Measurements from ENCODE around the gene ZNF8.

The ZNF8 gene

DNA sequence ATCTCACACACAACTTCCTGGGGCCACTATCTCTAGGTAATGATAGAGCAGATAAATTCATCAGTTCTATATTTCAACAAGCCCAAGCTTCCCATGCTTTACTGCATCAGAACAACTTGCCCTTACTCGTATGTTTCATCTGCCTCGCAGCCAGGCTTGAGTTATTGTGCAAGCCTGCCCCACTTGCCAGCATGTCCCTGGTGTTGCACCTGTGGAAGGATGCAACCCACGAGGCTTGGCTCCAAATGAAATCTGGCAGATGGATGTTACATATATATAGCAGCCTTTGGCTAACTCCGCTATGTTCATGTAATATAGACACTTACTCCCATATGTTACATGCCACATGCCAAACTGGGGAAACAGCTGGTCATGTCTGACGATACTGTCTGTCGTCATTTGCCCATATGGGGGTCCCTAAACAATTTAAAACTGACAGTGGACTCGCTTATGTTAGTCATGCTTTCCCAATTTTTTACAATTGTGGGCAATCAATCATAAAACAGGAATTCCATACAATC lies 32.6 kb downstream of the ZNF8 start:
- H3K4me3 Mint-ChIP-seq: no peak overlapping the region

DNA sequence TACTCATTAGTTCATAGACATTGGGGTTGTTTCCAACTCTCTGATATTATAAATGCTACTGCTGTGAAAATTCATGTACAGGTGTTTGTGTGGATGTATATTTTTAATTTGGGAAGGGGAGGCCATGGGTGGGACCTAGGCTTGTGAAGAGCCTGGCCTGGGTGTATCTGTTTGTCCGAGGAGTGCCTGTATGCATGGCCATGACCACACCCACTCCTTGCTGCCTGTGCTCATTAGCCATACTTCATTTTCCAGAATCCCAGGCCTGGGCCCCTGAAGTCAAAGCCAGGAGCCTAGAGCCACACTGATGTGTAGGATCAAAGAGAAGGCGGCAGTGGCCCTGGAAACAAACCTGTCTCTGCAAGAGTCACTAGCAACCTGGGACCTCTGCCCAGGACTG lies 36.8 kb downstream of the ZNF8 start:
- no peak for DNase-seq
- H3K9me3 Mint-ChIP-seq: no peaks in the 10 kb centered on the region
- no peak for ATAC-seq
- H3K4me3 Mint-ChIP-seq: no peak overlapping the region
- peaks cover 4% of the 10 kb centered on the region for H3K4me1 Mint-ChIP-seq
- H3K27ac Mint-ChIP-seq: no peak overlapping the region
- no peaks in the 10 kb centered on the region for H3K27me3 Mint-ChIP-seq

More for the DNA sequence above, 32.6 kb downstream of the ZNF8 start:
- H3K4me1 Mint-ChIP-seq: peaks cover 43% of the 10 kb centered on the region
- DNase-seq (no peak), ATAC-seq (no peak)
- H3K9me3 Mint-ChIP-seq: no peaks in the 10 kb centered on the region
- H3K27me3 Mint-ChIP-seq: no peaks in the 10 kb centered on the region
- no peak overlapping the region for H3K27ac Mint-ChIP-seq

DNA sequence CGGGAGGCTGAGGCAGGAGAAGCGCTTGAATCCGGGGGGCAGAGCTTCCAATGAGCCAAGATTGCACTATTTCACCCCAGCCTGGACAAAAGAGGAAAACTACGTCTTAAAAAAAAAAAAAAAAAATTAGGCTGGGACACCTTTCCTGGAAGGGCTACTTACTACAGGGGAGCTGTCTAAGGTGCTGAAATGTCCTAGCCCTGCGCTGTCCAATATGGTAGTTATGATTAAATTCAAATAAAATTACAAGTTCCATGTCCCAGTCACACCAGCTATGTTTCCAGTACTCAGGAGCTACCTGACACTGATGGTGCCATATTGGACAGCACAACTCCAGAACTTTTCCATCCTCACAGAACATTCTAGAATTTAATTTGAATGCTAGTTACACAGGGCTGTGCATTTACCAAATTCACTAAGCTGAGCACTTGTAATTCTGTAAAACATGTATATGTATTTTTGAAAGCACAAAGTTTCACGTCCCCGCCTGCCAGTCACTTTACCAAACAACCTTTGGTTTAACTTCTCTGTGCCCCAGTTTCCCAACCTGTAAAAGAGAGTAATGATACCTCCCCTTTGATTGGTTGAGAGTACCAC lies 38.8 kb downstream of the ZNF8 start:
- Mint-ChIP-seq H3K4me3 (no peak overlapping the region), H3K27me3 (no peaks in the 10 kb centered on the region), H3K27ac (no peak overlapping the region), H3K4me1 (no peaks in the 10 kb centered on the region), H3K9me3 (no peaks in the 10 kb centered on the region)
- ATAC-seq (no peak), DNase-seq (no peak)

DNA sequence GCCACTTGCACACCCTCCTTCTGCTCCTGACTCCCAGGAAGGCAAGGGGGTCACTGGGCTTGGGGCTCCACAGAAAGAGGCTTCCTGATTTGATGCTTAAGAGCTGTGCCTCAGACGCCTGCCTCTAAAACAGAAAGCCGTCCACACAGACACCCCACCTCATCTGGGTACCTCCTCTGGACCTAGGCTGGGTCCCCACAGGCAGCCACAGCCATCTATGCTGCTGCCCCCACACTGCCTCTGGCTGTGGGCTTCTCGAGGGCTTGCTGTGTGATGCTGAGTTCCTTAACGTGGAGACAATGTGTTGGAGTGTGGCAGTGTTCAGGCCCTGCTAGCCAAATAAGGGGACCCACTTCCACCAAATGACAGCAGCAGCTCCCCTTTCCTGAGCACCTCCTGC lies 39.5 kb downstream of the ZNF8 start:
- H3K27ac Mint-ChIP-seq: no peak overlapping the region
- no peaks in the 10 kb centered on the region for H3K27me3 Mint-ChIP-seq
- no peaks in the 10 kb centered on the region for H3K4me1 Mint-ChIP-seq
- H3K4me3 Mint-ChIP-seq: no peak overlapping the region
- no peak for DNase-seq
- no peak for ATAC-seq
- H3K9me3 Mint-ChIP-seq: no peaks in the 10 kb centered on the region

DNA sequence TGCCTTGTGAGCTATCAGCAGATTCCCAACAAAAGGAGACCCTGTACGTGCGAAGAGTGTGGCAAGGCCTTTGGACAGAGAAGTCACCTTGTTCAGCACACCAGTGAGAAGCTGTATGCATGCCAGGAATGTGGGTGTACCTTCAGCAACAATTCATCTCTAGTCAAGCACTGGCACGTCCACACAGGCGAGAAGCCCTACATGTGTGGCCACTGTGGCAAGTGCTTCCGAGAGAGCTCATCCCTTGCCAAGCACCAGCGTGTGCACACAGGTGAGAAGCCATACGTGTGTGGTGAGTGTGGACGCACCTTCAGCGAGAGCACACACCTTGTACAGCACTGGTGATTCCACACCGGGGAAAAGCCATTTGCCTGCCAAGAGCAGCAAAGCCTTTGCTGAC lies 40.5 kb downstream of the ZNF8 start:
- Mint-ChIP-seq H3K9me3 (no peaks in the 10 kb centered on the region), H3K27ac (no peak overlapping the region), H3K27me3 (no peaks in the 10 kb centered on the region), H3K4me1 (no peaks in the 10 kb centered on the region), H3K4me3 (no peak overlapping the region)
- ATAC-seq: no peak
- DNase-seq: no peak

DNA sequence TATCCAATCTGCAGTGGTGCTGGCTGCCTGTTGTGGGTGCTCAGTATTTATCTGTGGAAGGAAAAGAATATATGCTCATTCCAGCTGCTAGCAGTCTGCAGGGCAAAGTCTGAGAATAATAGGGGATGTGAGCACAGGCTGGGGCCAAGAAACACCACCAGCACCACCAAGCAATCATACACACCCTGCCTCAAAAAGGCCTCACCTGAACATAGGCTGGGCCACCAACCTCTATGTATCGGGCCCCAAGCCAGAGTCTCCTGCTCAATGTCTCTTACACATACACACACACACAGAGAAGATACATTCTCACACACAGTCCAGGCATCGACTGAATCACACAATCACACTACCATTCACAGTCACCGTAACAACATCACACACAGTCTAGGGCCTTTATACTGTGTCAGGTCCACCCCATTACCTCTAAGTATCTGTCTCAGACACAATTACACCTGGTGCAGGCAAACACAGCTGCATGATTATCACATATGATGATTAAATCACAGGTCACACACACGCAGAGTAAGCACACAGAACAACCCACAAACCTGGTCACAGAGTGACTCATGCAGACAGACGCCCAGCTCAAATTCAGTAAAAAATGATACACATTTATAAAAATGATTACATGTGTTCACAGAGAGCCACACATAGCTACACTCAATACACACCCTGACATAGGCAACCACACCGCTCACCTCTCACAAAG lies 46.7 kb downstream of the ZNF8 start:
- H3K4me1 Mint-ChIP-seq: peaks cover 9% of the 10 kb centered on the region
- H3K9me3 Mint-ChIP-seq: no peaks in the 10 kb centered on the region
- no peak overlapping the region for H3K27ac Mint-ChIP-seq
- DNase-seq (no peak), ATAC-seq (no peak)
- no peak overlapping the region for H3K4me3 Mint-ChIP-seq
- no peaks in the 10 kb centered on the region for H3K27me3 Mint-ChIP-seq

DNA sequence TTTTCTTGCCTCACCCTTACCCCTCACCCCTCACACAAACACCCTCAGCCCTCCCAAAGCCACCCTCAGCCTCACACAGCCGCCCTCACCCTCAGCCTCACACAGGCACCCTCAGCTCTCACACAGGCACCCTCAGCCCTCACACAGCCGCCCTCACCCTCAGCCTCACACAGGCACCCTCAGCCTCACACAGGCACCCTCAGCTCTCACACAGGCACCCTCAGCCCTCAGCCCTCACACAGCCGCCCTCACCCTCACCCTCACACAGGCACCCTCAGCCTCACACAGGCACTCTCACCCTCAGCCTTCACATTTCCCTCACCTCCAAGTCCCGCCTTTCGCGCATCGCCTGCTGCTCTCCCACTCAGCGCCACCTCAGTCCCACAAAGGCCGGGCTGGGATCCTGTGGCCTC lies 47.8 kb downstream of the ZNF8 start:
- peaks cover 9% of the 10 kb centered on the region for H3K4me1 Mint-ChIP-seq
- DNase-seq (no peak), ATAC-seq (peak; percentile 67)
- no peak overlapping the region for H3K27ac Mint-ChIP-seq
- H3K4me3 Mint-ChIP-seq: no peak overlapping the region
- H3K27me3 Mint-ChIP-seq: no peaks in the 10 kb centered on the region
- H3K9me3 Mint-ChIP-seq: no peaks in the 10 kb centered on the region

DNA sequence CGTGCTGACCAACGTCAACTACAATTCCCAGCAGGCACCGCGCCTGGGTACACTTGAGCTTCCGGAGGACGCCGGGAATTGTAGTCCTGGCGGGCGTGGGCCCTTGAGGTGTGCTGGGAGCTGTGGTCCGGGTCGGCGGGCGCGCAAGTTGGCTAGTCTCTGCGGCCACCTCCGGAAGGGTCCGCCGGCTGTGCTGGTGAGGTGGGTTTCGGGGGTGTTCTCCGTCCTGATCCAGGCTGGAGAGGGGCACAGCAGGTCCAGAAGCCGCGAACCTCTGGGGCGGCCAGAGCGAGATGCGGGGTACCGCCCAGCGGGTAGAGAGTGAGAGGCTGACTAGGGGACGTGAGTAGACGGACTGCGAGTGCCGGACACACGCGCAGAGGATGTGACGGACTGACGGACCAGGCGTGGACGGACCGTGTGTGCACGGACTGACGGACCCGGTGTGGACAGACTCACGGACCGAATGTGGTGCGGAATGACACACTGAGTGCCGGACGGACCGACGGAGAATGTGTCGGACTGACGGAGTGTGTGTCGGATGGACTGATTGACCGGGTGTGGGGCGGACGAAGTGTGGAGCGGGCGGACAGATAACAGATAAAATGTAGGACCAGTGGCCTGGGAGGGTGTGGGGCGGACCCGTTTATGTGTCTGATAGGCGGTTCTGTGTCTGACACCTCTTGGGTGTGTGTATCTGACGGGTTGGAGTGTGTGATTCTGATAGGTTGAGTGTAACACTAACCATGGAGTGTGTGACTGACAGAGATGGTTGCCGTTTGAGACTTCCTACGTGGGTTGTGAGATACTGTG lies 48.4 kb downstream of the ZNF8 start, which contains the start of gene ZSCAN22:
TSS of gene ZSCAN22 (plus strand) at position 81 of the 813 bp plus-strand sequence. CDS start 7,809 bp downstream, outside the sequence.
- Mint-ChIP-seq H3K4me3 (no peak within 1 kb of the TSS), H3K4me1 (peaks cover 9% of the 10 kb centered on the region), H3K27me3 (no peaks in the 10 kb centered on the region), H3K27ac (no peak within 1 kb of the TSS), H3K9me3 (no peaks in the 10 kb centered on the region)
- ATAC-seq (peak; percentile 93), DNase-seq (peak; percentile 82 to 87)

DNA sequence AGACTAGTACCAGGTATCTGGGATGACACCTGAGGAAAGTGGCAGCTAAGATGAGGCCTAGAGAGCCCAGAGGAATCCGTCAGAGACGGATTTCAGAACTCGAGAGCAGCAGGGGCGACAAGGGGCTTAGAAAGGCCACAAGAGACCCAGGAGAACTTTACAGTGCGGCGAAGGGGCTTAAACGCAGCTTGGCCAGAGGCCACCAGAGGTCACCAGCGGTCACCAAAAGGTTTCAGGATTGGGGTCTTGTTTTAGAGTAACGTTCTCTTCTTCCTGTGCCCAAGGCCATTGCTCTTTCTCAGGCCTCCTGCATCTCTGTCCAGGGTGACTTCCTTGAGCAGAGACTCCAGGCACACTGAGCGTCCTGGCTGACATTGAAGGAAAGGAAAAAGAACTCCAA lies 50.2 kb downstream of the ZNF8 start:
- peaks cover 9% of the 10 kb centered on the region for H3K4me1 Mint-ChIP-seq
- ATAC-seq (no peak), DNase-seq (peak; percentile 20 to 43)
- H3K27ac Mint-ChIP-seq: no peak overlapping the region
- no peaks in the 10 kb centered on the region for H3K27me3 Mint-ChIP-seq
- H3K4me3 Mint-ChIP-seq: no peak overlapping the region
- H3K9me3 Mint-ChIP-seq: no peaks in the 10 kb centered on the region

DNA sequence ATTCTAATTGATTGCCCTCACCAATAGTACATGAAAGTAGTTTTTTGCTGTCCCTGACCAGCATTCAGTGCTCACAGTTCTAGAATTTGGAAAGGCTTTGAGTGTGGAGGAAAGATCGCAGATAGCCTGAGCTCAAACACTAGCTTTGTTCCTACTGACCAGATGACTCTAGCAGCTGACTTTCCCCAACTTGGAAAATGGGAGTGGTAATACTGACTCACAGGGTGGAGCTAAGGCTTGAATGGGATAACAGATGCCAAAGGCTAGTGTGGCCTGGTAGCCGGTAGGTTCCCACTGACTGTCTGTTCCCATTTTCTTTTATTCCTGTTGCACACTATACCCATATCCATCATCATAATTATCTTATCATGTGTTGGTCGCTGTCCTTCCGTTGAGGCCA lies 51.7 kb downstream of the ZNF8 start:
- no peaks in the 10 kb centered on the region for H3K9me3 Mint-ChIP-seq

DNA sequence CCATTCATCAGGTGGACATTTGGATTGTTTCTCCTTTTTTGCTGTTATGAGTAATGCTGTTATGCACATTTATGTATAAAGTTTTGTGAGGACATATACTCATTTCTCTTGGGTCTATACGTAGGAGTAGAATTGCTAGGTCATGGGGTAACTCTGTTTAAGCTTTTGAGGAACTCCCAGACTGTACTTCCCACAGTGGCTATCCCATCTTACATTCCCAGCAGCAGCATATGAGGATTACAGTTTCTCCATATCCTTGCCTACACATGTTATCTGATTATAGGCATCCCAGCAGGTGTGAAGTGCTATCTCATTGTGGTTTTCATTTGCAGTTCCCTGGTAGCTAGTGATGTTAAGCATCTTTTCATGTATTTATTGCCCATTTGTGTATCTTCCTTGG lies 53.9 kb downstream of the ZNF8 start:
- no peaks in the 10 kb centered on the region for H3K9me3 Mint-ChIP-seq
- ATAC-seq (no peak), DNase-seq (no peak)
- H3K4me1 Mint-ChIP-seq: peaks cover 14% of the 10 kb centered on the region
- H3K27me3 Mint-ChIP-seq: no peaks in the 10 kb centered on the region
- no peak overlapping the region for H3K4me3 Mint-ChIP-seq
- no peak overlapping the region for H3K27ac Mint-ChIP-seq

More for the DNA sequence above, 51.7 kb downstream of the ZNF8 start:
- no peak for DNase-seq
- Mint-ChIP-seq H3K27me3 (no peaks in the 10 kb centered on the region), H3K27ac (no peak overlapping the region), H3K4me1 (peaks cover 14% of the 10 kb centered on the region), H3K4me3 (no peak overlapping the region)
- no peak for ATAC-seq

DNA sequence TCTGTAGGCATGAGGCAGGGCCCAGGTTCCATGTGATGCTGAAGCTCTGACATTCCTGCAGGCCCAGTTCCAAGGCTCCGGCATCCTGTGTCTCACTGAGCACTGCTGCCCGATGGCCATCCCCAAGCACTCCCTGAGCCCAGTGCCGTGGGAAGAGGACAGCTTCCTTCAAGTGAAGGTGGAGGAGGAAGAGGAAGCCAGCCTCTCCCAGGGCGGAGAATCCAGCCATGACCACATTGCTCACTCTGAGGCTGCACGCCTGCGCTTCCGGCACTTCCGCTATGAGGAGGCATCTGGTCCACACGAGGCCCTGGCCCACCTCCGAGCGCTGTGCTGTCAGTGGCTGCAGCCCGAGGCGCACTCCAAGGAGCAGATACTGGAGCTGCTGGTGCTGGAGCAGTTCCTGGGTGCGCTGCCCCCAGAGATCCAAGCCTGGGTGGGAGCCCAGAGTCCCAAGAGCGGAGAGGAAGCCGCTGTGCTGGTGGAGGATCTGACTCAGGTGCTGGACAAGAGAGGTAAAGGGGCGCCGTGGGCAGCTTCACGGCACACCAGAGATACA lies 56.0 kb downstream of the ZNF8 start:
- ATAC-seq (no peak), DNase-seq (no peak)
- peaks cover 8% of the 10 kb centered on the region for H3K4me1 Mint-ChIP-seq
- H3K4me3 Mint-ChIP-seq: no peak overlapping the region
- no peaks in the 10 kb centered on the region for H3K27me3 Mint-ChIP-seq
- no peaks in the 10 kb centered on the region for H3K9me3 Mint-ChIP-seq
- no peak overlapping the region for H3K27ac Mint-ChIP-seq

DNA sequence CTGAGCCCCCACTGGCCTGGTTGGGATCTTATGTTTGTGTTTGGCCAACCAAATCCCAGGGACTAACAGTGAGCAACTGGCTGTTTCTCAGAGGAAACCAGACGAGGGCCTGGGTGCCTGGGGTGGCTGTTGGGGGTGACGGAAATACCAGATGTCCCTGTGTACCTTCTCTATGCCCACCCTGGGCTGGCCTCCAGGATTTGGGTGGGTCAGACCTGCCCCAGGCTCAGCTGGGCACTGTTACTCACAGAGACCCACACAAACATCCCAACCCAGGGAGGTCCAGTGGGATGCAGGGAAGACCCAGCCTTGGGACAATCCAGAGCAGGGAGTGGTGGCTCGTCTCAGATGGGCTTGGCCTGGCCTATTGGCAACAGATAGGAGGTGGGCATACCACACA lies 56.9 kb downstream of the ZNF8 start:
- no peak for ATAC-seq
- Mint-ChIP-seq H3K27ac (no peak overlapping the region), H3K9me3 (no peaks in the 10 kb centered on the region), H3K27me3 (no peaks in the 10 kb centered on the region), H3K4me1 (peaks cover 13% of the 10 kb centered on the region), H3K4me3 (no peak overlapping the region)
- DNase-seq: no peak

DNA sequence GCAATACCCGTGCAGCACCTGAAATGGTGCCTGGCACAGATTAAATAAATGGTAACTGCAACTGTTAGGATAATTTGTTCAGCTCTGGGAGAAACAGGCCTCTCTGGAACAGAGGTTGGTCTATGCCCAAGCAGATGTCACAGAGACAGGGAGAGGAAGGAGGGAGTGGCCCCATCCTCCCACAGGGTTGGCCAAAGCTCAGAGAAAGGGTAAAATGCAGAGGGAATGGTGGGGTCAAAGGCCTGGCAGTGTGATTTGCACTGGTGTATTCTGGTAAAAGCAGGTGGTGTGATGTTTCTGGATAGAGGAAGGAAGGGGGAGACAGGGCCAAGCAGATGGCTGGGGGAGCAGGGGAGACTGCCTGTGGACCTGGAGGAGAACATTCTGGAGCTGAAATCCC lies 57.5 kb downstream of the ZNF8 start:
- no peak overlapping the region for H3K4me3 Mint-ChIP-seq
- no peak for DNase-seq
- no peaks in the 10 kb centered on the region for H3K27me3 Mint-ChIP-seq
- no peaks in the 10 kb centered on the region for H3K9me3 Mint-ChIP-seq
- peaks cover 13% of the 10 kb centered on the region for H3K4me1 Mint-ChIP-seq
- H3K27ac Mint-ChIP-seq: peak overlapping the region in 1 of 2 donors; percentile 3
- ATAC-seq: no peak

DNA sequence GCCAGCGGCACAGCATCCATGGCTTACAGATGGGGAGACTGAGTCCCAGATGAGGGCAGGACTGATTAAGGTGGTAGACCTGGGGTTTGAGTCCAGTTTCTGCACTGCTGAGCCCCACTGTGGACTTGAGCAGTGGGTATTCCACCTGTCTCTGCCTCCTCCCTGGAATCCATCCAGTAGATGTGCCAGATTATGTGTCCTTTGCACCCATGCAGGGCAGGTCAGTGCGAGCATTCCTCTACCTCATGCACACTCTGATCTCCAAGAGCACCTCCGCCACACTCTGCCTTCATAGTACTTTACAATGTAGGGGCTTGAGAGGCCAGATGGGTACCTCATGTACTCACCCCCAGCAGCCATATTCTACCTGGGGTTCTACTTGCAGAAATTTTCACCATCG lies 58.1 kb downstream of the ZNF8 start:
- H3K27ac Mint-ChIP-seq: no peak overlapping the region

DNA sequence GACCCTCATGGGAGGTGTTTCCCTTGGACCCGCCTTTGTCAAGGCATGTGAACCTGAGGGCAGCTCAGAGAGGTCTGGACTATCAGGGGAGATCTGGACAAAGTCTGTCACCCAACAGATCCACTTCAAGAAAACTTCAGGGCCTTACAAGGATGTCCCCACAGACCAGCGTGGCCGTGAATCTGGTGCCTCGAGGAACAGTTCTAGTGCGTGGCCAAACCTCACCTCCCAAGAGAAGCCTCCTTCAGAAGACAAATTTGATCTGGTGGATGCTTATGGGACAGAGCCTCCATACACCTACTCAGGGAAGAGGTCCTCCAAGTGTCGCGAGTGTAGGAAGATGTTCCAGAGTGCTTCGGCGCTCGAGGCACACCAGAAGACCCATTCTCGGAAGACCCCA lies 59.6 kb downstream of the ZNF8 start:
- DNase-seq (no peak), ATAC-seq (no peak)
- Mint-ChIP-seq H3K27me3 (no peaks in the 10 kb centered on the region), H3K4me3 (no peak overlapping the region), H3K9me3 (no peaks in the 10 kb centered on the region), H3K4me1 (peaks cover 13% of the 10 kb centered on the region), H3K27ac (no peak overlapping the region)

More for the DNA sequence above, 58.1 kb downstream of the ZNF8 start:
- Mint-ChIP-seq H3K4me3 (no peak overlapping the region), H3K4me1 (peaks cover 13% of the 10 kb centered on the region), H3K27me3 (no peaks in the 10 kb centered on the region), H3K9me3 (no peaks in the 10 kb centered on the region)
- ATAC-seq: no peak
- DNase-seq: no peak

Measured in stimulated activated naive CD8-positive, alpha-beta T cell treated with anti-CD3 and anti-CD28 coated beads, Interleukin-15, amount 100 ng/mL, for 72 hours (primary cell).